ENCODE data around the gene NAE1.
"Not testable (repeated sequence)": the region's sequence is repeated elsewhere in the genome, so short reads cannot be mapped to it uniquely, and the experiment has no call there.

Gene NAE1

DNA sequence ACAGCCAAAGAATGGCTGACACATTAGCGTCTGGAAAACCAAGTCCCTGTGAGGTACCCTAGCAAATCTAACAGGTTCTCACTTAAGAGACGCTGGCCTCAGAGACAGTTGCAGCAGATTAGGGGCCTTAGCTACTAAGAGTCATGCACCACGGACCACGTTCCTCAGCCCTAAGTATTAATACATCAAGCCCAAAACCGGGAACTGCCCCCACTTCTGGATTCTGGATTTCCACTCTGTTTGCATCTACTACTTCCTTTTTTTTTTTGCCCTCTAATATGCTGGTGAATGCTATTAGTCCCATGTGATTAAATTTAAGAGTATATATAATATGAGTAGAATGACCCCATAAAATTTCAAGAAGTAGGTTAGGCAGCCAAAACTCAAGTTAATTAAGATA is 28.6 kb downstream of the NAE1 start:
- no peak for DNase-seq
- no peak for ATAC-seq

DNA sequence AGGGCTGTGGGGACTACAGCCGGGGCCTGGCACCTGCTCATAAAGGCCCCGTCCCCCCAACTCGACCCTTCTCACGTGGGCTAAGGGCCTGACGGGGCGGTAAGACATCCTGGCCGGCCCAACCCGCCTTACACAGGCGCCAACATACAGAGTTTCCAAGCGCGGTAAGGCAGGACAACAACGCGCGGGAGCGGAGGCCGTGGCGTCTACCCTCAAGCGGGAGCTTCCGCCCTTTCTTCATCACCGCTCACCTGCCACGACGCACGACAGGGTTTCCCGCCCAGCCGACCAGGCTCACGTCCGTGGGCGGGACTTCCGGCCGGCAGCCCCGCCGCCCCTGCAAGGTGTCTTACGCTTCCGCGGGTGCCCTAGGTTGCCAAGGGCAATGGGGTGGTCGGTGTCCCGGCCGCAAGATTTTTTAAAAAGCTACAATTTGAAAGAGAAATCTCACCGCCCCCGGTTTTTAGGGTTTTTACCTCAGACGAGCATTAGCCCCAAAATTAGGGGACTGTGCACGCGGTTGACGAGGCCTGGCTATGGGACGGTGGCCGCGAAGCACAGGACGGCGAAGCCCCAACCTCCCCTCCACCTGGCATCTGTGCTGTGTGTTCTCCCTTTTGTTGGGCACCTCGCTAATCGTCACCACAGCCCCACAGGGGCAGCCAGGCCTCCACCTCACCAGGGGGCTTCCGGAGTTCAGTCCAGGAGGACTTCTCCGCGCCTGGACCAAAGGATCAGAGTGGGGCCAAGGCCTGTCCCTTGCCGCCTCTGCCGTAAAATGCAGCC is 29.3 kb downstream of the NAE1 start, which contains the start of gene TERB1:
TERB1 (minus strand) TSS at position 265 of the 786 bp plus-strand sequence. CDS start 4,786 bp downstream, outside the sequence.
- no peak for ATAC-seq
- DNase-seq, result no peak

DNA sequence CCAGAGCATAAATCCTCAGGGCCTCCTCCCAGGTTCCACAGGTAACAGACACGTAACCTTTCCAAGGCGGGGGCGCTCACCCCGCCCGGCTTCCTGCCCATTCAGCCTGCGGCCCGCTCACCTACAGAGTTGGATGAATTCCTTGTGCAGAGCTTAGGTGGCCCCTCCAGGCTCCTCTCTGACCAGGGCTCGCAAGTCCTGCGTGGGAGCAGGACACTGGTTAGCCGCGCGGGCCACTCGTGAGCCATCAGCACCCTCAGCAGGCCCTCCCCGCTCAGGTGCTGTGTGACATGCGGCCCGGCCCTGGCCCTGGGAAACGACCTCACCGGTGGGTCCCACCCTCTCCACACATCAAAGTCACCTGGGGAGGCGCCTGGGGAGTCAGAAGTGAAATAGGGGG is 29.9 kb downstream of the NAE1 start:
- DNase-seq (no peak), ATAC-seq (no peak)

DNA sequence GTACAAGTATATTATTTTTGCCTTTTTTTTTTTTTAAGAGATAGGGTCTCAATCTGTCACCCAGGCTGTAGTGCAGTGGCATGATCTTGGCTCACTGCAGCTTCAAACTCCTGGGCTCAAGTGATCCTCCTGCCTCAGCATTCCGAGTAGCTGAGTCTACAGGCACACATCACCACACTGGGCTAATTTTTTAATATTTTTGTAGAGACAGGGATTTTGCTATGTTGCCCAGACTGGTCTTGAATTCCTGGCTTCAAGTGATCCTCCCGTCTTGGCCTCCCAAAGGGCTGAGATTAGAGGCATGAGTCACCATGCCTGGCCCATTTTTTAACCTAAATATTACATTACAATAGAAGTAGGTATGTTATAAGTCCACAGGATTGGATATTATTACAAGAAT is 32.6 kb downstream of the NAE1 start:
- ATAC-seq, result no peak
- no peak for DNase-seq

DNA sequence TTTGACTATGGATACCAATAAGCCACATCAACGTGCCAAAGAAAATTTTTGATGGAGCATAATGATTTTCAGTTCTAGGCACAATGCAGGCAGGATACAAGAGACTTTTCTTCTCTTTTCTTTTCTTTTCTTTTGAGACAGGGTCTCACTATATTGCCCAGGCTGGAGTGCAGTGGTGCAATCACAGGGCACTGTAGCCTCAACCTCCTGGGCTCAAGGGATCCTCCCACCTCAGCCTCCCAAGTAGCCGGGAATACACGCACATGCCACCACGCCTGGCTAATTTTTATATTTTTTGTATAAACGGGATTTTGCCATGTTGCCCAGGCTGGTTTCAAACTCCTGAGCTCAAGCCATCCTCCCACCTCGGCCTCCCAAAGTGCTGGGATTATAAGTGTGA is 36.8 kb downstream of the NAE1 start:
- not testable (repeated sequence) for ATAC-seq, DNase-seq

DNA sequence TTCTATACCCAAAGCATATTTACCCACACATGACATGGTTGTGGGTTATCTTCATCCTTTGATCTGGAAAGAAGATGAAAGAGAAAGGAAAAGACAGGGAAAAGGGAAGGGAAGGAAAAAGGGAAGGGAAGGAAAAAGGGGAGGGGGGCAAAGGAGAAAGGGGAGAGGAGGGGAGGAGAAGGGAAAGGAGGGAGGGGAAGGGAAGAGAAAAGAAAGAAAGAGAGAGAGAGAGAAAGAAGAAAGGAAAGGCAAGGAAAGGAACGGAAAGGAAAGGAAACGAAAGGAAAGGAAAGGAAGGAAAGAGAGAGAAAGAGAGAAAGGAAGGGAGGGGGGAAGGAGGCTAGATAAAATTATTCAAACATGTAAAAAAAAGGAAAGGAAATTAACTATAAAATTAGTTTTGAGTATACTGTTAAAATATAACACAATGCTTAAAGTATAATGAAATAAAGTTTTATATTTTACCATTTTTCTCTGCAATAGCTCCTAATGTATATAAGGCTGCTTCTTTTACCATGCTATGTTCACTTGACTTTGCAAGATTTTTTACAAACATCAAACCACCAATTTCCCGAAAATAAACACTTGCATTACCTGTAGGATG is 40.5 kb downstream of the NAE1 start:
- DNase-seq (no peak), ATAC-seq (no peak)

DNA sequence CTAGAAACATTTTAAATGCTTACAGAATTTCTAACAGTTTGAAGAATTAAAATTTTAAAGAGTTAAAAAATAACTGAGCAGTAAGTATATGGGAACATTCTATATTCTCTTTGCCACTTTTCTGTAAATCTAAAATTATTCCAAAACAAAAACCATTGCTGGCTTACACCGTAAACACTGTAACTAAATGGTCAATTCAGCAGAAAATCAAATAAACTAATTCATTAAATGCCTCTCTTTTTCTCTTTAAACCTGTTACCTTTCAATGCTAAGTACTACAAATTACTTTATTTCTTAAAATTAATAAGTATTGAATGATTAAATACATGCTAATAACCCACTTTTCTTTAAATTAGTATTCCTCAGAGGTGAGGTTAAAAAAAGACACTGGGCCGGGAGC is 43.3 kb downstream of the NAE1 start:
- ATAC-seq (no peak), DNase-seq (no peak)

DNA sequence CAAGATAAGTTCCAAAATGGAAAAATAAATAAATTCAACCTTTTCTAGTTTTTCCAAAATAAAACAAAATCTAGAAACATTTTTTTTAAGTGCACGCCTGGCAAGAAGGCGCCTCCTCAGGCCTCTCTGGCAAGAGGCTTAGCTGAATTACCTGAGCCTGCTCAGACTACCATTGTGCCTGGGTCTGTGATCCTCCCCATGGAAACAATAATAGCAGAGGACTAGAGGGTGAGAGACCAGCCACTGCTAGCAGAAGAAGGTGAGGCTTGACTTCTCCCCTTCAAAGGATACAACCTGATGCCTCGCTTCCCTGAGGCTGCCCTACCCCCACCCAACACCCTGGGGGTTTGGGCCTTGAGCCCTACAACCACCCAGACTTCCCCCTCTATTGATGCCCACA is 44.2 kb downstream of the NAE1 start:
- ATAC-seq (no peak), DNase-seq (no peak)

DNA sequence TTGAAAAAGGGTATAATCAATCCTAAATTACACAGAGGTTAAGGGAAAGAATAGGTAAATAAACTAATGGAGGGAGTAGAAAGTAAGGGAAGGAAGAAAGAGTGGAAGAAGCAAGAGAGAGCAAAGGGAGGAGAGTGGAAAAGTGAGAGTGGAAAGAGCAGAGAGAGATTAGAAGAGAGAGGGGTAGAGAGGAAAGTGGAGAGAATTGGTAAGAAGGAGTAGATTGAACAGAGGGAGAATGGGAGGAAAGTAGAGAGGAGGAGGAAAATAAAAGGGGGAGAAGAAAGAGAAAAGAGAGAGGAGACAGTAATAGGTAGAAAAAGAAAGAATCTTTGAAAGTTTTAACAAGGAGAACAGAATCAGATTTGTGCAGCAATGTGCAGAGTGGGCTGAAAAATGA is 54.3 kb downstream of the NAE1 start:
- ATAC-seq (no peak), DNase-seq (no peak)

DNA sequence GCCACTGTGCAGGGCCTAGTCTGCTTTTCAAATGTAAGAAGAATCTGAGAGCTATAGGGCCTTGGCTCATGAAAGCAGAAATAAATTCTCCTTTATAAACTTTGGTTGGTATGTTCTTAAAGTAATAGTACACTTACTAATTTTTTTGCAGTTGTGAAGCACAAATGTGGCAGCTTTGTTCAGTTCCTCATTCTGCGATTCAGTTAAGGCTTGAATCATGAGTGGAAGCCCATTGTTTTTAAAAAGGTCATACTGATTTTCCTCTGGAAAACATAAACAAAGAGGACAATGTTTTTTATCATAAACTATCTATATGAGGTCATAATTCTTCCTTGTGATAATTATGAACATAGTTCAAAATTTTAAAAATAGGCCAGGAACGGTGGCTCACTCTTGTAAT is 55.8 kb downstream of the NAE1 start:
- DNase-seq (no peak), ATAC-seq (no peak)

DNA sequence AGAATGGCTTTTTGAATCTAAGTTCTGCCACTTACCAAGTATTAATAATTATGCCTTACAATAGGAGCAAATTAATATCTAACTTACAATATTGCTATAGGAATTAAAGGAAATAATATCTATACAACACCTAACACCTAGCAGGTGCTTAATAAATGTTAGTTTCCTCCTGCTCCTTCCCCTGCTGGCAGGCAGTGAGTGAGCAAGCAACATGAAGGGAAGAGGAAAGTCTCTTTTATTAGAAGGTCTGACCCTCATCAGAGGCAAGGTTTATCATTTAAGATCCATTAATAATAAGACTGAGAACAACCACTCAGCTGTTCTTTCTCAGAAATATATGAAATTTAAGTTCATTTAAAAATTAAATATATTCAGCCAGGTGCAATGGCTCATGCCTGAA is 72.7 kb downstream of the NAE1 start:
- DNase-seq (no peak), ATAC-seq (no peak)

DNA sequence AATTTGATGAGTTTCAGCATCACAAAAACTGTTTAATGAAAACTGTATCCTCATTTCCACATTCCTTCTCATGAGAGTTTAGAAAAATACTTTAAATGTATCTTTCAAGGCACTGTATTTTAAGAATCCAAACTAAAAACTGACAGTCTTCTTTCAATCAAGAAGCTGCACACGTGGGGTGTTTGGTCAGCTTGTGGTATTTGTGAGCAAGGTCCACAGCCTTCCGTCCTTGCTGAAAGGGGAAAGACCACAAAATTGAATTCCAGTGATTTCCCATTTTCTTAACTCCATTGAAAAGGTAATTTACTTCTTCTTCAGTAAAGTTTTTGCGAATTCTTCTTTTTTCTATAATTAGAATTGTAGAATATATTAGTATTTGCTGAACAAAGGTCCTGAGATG is 76.0 kb downstream of the NAE1 start:
- DNase-seq (no peak), ATAC-seq (no peak)

DNA sequence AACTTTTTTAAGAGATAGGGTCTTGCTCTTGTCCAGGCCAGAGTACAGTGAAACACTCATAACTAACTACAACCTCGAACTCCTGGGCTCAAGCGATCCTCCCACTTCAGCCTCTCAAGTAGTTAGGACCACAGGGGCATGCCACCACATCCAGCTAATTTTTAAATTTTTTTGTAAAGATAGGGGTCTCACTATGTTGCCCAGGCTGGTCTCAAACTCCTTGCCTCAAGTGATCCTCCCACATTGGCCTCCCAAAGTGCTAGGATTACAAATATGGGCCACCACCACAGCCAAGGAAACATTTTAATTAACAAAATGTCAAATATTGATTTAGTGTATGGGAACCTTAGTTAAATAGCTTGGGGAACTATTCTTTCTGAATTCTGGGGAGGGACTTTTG is 76.6 kb downstream of the NAE1 start:
- DNase-seq (no peak), ATAC-seq (no peak)

DNA sequence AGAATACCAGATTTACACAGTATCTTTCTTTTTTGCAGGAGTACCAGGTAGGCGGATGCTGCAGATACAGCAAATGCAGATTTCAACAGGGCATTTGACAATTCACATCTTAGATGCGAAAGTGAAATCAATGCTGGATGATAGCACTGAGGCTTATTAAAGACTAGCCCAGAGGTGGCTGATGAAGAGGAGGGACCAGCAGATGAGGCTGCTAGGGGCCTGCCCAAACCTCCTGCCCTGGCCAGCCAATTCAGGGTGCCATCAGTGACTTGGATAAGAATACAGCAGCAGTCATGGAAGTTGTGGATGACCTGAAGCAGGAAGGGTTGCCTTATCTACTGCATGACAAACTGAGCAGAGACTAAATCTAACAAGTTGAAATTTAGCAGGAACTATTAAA is 77.8 kb downstream of the NAE1 start:
- DNase-seq (no peak), ATAC-seq (no peak)
